ENCODE measurements around the gene CCL11. TPM values are rescaled to one million over a fixed set of nuclear protein-coding genes. Genes with fewer than 3 reads are reported as not detected.

Gene CCL11
- total and polyA plus RNA-seq, 4 donors = not detected

- H3K27ac ChIP-seq (ENCODE audit: low read depth in 1 of 2, low read length in 2 of 2) = no peak overlapping the region
- no peak for DNase-seq (ENCODE audit: low spot score)
- H3K9me3 ChIP-seq (ENCODE audit: control insufficient read depth in 4 of 4, low read length in 3 of 4) = no peaks in the 10 kb centered on the region
- H3K9ac ChIP-seq (ENCODE audit: low read depth in 1 of 2, low read length in 2 of 2) = no peak overlapping the region
- no peak for TF ChIP-seq RAD21 (IDR thresholded peaks at IDR 0.05)
- TF ChIP-seq EGR1 (IDR thresholded peaks at IDR 0.05; ENCODE audit: low read depth in 2 of 2) = no peak
- no peak for TF ChIP-seq REST (IDR thresholded peaks at IDR 0.05)
- TF ChIP-seq ZBTB33 (IDR thresholded peaks at IDR 0.05) = no peak
- no peak for TF ChIP-seq HNF4G (IDR thresholded peaks at IDR 0.05)
- TF ChIP-seq SP1 (IDR thresholded peaks at IDR 0.05) = no peak
- TF ChIP-seq FOXA1 (IDR thresholded peaks at IDR 0.05) = no peak
- no peak for TF ChIP-seq CTCF (IDR thresholded peaks at IDR 0.05; ENCODE audit: low read depth, low read length, missing input control)
- H3K27me3 ChIP-seq (ENCODE audit: control insufficient read depth in 4 of 4, insufficient read depth in 4 of 4, low read length in 3 of 4) = no peaks in the 10 kb centered on the region
- no peak overlapping the region for H3K4me3 ChIP-seq (ENCODE audit: low read depth in 1 of 3, low read length in 3 of 3)
- no peaks in the 10 kb centered on the region for H3K4me1 ChIP-seq (ENCODE audit: control insufficient read depth in 4 of 4, insufficient read depth in 4 of 4, low read length in 3 of 4)
- 89% methylated on average over 2 of the region's 2 CpGs for WGBS
- no peaks in the 10 kb centered on the region for H3K36me3 ChIP-seq (ENCODE audit: control insufficient read depth in 4 of 4, insufficient read depth in 3 of 4, low read depth in 1 of 4, low read length in 3 of 4)
These were observed 13.5 kb downstream of the CCL11 start for GRCh38 chr17:34299027-34299426.

GRCh38 chr17:34299956-34300577 is 14.5 kb downstream of the CCL11 start:
- 85% methylated on average over 3 of the region's 3 CpGs for whole genome bisulfite sequencing
- H3K36me3 ChIP-seq (ENCODE audit: control insufficient read depth in 4 of 4, insufficient read depth in 3 of 4, low read depth in 1 of 4, low read length in 3 of 4) = no peaks in the 10 kb centered on the region
- TF ChIP-seq EGR1 (IDR thresholded peaks at IDR 0.05; ENCODE audit: low read depth in 2 of 2) (no peak), SP1 (IDR thresholded peaks at IDR 0.05) (no peak), RXRA (IDR thresholded peaks at IDR 0.05) (no peak), FOXA2 (IDR thresholded peaks at IDR 0.05) (no peak), REST (IDR thresholded peaks at IDR 0.05) (no peak), FOXA1 (IDR thresholded peaks at IDR 0.05) (no peak), HNF4A (conservative IDR thresholded peaks at IDR 0.05) (no peak), JUND (IDR thresholded peaks at IDR 0.05) (no peak), YY1 (IDR thresholded peaks at IDR 0.05) (no peak)
- no peak overlapping the region for H3K4me3 ChIP-seq (ENCODE audit: low read depth in 1 of 3, low read length in 3 of 3)
- no peak for DNase-seq (ENCODE audit: low spot score)
- no peaks in the 10 kb centered on the region for H3K9me3 ChIP-seq (ENCODE audit: control insufficient read depth in 4 of 4, low read length in 3 of 4)
- no peaks in the 10 kb centered on the region for H3K4me1 ChIP-seq (ENCODE audit: control insufficient read depth in 4 of 4, insufficient read depth in 4 of 4, low read length in 3 of 4)
- H3K9ac ChIP-seq (ENCODE audit: low read depth in 1 of 2, low read length in 2 of 2) = no peak overlapping the region
- no peaks in the 10 kb centered on the region for H3K27me3 ChIP-seq (ENCODE audit: control insufficient read depth in 4 of 4, insufficient read depth in 4 of 4, low read length in 3 of 4)
- no peak overlapping the region for H3K27ac ChIP-seq (ENCODE audit: low read depth in 1 of 2, low read length in 2 of 2)

Measured in liver (tissue), 9 donors.